ENCODE data around the gene DIDO1.
A peak's percentile ranks its signal among the peaks of the same experiment; 100 is the strongest.
"Not testable (repeated sequence)": the region's sequence is repeated elsewhere in the genome, so short reads cannot be mapped to it uniquely, and the experiment has no call there.

Gene DIDO1

GRCh38 chr20:62962891-62963613 is 36.7 kb upstream of the DIDO1 start:
- DNase-seq (ENCODE audit: low read depth in 3 of 3), result no peak

GRCh38 chr20:62962221-62962879 is 36.0 kb upstream of the DIDO1 start:
- no peak for DNase-seq (ENCODE audit: low read depth in 3 of 3)

GRCh38 chr20:62961799-62962198 is 35.5 kb upstream of the DIDO1 start:
- DNase-seq (ENCODE audit: low read depth in 3 of 3), result no peak

GRCh38 chr20:62961310-62961783 is 35.0 kb upstream of the DIDO1 start:
- no peak for DNase-seq (ENCODE audit: low read depth in 3 of 3)

- DNase-seq (ENCODE audit: low read depth in 3 of 3), result not testable (repeated sequence)
Observed at GRCh38 chr20:62960446-62961309, 34.4 kb upstream of the DIDO1 start.

- no peak for DNase-seq (ENCODE audit: low read depth in 3 of 3)
Observed at GRCh38 chr20:62959998-62960436, 33.7 kb upstream of the DIDO1 start.

GRCh38 chr20:62959101-62959971 is 33.0 kb upstream of the DIDO1 start:
- no peak for DNase-seq (ENCODE audit: low read depth in 3 of 3)

- DNase-seq (ENCODE audit: low read depth in 3 of 3), result no peak
Observed at GRCh38 chr20:62958388-62959100, 32.2 kb upstream of the DIDO1 start.

- DNase-seq (ENCODE audit: low read depth in 3 of 3), result no peak
Observed at GRCh38 chr20:62957136-62958117, 31.1 kb upstream of the DIDO1 start.

GRCh38 chr20:62956387-62957135 is 30.3 kb upstream of the DIDO1 start:
- no peak for DNase-seq (ENCODE audit: low read depth in 3 of 3)

- DNase-seq (ENCODE audit: low read depth in 3 of 3), result no peak
Observed at GRCh38 chr20:62955519-62956386, 29.4 kb upstream of the DIDO1 start.

- DNase-seq (ENCODE audit: low read depth in 3 of 3), result peak in 1 of 3 donors; percentile 35
Observed at GRCh38 chr20:62953839-62954703, 27.8 kb upstream of the DIDO1 start.

GRCh38 chr20:62952968-62953838 is 26.9 kb upstream of the DIDO1 start:
- DNase-seq (ENCODE audit: low read depth in 3 of 3), result no peak

GRCh38 chr20:62952373-62952967 is 26.2 kb upstream of the DIDO1 start, which contains the start of gene SLC17A9:
TSS of gene SLC17A9 (plus strand) at chr20:62952709. CDS start at chr20:62952831, 122 bp downstream.
- no peak for DNase-seq (ENCODE audit: low read depth in 3 of 3)

- DNase-seq (ENCODE audit: low read depth in 3 of 3), result no peak
Observed at GRCh38 chr20:62951896-62952372, 25.6 kb upstream of the DIDO1 start.

Measured in stimulated activated CD4-positive, alpha-beta T cell treated with anti-CD3 and anti-CD28 coated beads, TNF-alpha, amount 100 ng/mL, for 48 hours (primary cell).